GM12873 (cell line): ENCODE measurements around the gene OR2C1.

Experiments
- TF ChIP-seq, protein P1 (sequence below): IDR thresholded peaks from 2 replicates; pipeline ENCODE4 v1.5.1; 2012; ENCODE audit warnings: low read depth, mild to moderate bottlenecking, moderate library complexity, low read length, control low read depth; ENCODE audit not compliant: insufficient read depth; ENCODE audit errors: missing control alignments

The OR2C1 gene

DNA sequence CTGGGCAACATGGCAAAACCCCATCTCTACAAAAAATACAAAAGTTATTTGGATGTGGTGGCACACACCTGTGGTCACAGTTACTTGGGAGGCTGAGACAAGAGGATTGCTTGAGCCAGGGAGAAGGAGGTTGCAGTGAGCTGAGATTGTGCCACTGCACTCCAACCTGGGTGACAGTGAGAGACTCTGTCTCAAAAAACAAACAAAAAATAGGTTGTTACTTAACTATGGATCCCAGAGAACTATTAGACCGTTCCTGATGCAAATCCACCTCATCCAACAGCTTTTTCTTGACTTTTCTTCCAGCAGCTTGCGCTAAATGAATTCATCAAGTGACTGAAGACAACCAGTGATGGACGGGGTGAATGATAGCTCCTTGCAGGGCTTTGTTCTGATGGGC is at the start of gene OR2C1:
Gene OR2C1 (plus strand): TSS at position 301 of the 400 bp plus-strand sequence. CDS start 52 bp downstream, at position 353.
- TF ChIP-seq, protein P1, sequence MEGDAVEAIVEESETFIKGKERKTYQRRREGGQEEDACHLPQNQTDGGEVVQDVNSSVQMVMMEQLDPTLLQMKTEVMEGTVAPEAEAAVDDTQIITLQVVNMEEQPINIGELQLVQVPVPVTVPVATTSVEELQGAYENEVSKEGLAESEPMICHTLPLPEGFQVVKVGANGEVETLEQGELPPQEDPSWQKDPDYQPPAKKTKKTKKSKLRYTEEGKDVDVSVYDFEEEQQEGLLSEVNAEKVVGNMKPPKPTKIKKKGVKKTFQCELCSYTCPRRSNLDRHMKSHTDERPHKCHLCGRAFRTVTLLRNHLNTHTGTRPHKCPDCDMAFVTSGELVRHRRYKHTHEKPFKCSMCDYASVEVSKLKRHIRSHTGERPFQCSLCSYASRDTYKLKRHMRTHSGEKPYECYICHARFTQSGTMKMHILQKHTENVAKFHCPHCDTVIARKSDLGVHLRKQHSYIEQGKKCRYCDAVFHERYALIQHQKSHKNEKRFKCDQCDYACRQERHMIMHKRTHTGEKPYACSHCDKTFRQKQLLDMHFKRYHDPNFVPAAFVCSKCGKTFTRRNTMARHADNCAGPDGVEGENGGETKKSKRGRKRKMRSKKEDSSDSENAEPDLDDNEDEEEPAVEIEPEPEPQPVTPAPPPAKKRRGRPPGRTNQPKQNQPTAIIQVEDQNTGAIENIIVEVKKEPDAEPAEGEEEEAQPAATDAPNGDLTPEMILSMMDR: no peak

DNA sequence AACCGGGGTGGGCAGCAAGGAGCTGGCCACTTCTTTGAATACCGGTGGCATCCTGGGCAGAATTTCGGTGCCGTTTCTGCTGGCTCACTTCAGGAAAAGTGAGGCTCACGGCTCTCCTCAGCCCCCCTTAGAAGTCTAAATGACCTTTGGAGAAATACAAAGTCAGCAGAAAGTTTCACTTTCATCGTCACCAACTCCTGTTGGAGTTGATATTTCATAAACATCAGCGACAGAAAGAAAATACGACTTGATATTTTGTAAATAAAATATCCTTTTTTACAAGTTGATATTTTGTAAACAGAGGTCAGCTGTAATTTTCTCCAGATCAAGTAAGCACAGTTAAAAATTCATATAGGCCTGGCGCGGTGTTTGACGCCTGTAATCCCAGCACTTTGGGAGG is 49.6 kb upstream of the OR2C1 start:
- TF ChIP-seq, protein P1: no peak

DNA sequence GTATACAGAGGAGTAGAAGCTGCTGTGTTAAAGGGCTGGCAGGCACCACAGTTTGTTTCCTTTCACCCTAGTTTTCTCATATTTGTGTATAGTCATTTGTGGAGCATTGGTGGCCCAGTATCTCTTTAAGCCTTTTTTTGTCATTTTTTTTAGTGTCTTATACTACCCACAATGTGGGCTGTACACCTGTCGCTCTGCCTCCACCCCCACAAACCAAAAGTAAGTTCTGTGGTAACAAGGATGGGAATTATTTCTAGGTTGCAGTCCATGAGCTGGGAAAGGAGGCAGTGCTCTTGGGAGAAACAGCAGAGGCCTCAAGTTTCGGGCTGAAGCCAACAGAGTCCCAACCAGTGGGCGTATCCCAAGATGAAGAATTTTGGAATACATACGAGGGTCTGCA is 44.2 kb upstream of the OR2C1 start:
- TF ChIP-seq, protein P1: no peak

DNA sequence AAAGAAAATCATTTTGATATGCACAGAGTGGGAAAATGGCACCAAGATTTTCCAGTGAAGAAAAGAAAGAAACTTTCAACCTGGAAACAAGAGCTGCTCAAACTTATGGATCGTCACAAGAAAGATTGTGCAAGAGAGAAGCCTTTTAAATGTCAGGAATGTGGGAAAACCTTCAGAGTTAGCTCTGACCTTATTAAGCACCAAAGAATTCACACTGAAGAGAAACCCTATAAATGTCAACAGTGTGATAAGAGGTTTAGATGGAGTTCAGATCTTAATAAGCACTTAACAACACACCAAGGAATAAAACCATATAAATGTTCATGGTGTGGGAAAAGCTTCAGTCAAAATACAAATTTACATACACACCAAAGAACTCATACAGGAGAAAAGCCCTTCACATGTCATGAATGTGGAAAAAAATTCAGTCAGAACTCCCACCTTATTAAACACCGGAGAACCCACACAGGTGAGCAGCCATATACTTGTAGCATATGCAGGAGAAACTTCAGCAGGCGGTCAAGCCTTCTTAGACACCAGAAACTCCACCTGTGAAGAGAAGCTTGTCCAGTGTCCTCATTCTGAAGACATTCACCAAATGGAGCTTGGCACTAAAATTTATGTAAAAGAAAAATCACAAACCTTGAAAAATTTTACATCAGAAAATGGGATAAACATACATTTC is 38.2 kb upstream of the OR2C1 start:
- TF ChIP-seq, protein P1: no peak

DNA sequence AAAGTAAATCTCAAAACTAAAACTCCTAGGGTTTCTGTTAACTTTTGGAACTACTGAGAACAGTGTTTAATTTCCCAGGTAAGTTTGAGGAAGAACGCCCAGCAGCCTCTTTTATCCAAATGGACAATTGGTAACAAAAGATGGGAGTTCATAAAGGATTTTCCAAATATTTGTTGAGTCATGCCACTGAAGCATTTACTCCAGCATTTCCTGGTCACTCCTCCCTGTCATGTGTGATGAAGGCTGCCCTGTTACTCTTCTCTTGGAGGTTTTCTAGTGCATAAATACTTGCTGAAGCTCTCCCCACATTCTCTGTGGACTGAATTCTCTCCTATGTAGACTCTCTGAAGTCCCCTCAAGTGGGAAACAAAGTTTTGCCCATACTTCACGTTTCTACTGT is 33.9 kb upstream of the OR2C1 start:
- TF ChIP-seq, protein P1: no peak

DNA sequence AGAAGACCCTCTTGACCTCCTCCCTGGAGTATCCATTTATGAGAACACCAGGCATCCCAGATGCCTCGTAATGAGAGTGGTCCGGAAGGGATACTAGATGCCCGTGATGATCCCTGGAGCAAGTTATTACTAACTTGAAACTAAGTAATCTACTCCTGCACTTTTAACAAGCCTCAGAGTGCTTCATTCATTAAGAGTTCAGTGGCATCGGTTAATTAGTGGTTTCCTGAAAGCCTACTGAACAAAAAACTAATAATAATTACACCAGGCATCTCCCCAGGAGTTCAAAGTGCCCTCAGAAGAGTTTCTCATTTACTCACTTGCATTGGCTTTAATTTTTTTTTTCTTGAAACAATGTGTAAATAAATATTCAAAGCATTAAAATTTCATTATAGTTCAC is 28.2 kb upstream of the OR2C1 start:
- TF ChIP-seq, protein P1: no peak

DNA sequence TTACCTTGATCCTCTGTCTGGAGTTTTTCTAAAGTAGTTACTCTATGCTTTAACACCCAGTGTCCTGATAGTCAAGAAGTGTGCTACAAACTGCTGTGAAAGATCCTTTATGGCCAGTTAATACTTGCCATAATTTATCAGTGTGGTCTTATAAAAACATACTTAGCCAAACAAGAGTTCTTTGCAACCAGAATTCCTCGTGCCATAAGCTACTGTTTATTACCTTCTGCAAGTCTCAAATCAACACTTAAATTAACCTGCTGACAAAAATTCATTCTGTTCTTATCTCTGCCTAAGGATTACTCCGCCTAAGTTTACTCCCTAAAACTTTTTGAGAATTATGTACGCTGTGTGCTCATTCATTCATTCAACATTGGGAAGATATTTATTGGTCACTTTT is 27.6 kb upstream of the OR2C1 start:
- TF ChIP-seq, protein P1: no peak
